GM18873 (cell line): ENCODE data around the gene CSAD.

Experiments used
- ATAC-seq: cut with Tn5 transposase; IDR thresholded peaks from one replicate; pipeline ENCODE4 v1.9.1; 2021; ENCODE audit warnings: mild to moderate bottlenecking, moderate library complexity, moderate number of reproducible peaks; ENCODE audit not compliant: unreplicated experiment, low FRiP score

CSAD gene, protein sequence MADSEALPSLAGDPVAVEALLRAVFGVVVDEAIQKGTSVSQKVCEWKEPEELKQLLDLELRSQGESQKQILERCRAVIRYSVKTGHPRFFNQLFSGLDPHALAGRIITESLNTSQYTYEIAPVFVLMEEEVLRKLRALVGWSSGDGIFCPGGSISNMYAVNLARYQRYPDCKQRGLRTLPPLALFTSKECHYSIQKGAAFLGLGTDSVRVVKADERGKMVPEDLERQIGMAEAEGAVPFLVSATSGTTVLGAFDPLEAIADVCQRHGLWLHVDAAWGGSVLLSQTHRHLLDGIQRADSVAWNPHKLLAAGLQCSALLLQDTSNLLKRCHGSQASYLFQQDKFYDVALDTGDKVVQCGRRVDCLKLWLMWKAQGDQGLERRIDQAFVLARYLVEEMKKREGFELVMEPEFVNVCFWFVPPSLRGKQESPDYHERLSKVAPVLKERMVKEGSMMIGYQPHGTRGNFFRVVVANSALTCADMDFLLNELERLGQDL

DNA sequence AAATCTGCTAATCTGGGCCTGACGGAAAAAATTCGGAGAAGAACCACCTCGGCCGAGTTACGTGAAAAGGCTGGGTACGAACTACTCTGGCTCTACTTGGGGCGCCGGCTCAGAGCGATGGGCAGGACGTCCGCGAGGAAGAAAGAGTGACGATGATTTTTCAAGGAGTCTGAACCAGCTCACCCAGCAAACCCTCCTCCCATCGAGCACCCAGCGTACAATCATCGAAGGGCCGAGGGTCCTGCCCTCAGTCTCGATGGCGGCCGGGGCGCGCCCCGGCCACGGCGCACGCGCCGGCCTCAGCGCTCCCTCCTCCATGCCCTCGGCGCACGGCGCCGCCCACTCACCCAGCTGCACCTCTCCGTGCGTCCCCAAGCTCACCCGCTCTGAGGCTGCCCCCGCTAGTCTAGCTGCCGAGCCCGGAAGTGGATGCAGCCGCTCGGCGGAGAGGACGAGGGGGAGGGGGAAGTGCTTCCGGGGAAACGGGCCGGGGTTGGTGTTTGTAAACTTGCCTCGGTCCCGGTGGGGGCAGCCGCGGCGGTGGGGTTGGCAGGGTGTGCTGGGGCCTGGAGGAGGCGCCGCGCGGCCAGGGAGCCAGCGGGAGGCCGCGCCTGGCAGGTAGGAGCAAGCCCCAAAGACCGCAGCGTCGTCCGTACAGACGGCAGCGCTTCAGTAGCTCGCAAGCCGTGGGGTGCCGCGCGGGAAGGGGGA, at the start of gene CSAD, which contains the start of gene ZNF740:
Gene CSAD, minus strand, starts transcription at position 706 of the 711 bp plus-strand sequence. CDS start 7,455 bp downstream, outside the sequence.
Gene ZNF740, plus strand, starts transcription at position 503 of the 711 bp plus-strand sequence. CDS start 1,262 bp downstream, outside the sequence.
- ATAC-seq, result peak; percentile 81

DNA sequence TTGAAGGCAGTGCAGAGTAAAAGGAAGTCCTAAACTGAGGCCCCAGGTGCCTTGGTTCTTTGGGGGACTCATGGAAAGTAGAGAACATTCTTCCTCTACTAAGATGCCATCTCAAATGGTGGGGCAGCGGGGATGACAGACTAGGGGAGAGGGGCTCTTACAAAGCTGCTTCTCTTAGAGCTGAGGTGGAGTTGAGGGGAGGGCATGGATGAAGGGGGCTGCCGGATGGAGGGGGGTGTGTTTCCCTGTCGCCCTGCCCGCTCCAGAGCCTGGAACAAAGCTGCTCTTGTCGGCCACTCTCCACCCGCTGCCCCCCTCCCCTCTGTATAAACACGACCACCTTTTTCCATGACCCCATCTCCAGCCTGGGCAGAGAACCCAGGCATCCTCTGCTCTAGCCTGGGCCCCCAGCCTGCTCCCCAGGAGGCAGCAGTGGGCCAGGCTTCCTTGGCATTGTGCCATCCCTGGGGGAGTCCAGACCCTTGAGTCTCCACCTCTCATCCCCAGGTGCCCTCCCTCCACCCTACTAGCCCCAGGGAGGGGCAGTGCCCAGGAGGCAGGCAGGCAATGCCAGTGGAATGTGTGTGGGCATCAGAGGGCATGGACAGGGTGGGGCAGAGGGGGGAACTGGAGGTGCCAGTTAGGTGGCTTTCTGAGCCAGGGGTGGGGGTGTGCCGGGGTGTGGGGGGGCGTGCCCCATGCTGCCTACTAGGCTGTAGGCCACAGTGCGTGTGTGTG, 49.6 kb upstream of the CSAD start:
- ATAC-seq, result no peak

DNA sequence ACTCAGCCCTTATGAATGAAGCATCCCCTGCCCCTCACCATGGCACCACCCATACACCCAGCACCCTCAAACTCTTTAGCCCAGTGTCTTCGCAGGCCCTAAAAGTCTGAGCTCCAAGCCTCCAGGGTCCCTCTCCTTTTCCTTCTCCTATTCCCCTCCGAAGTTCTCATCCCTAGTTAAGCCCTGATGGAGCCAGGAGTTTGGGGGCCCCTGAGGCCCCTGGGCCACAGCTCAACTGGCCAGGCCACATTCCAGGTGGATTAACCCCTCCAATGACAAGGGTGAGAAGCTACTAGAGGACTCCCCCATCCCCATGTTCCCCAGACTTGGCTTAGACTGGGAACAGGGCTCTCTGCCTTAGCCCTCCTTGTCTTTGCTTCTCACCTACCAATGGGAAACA, 48.7 kb upstream of the CSAD start:
- no peak for ATAC-seq

DNA sequence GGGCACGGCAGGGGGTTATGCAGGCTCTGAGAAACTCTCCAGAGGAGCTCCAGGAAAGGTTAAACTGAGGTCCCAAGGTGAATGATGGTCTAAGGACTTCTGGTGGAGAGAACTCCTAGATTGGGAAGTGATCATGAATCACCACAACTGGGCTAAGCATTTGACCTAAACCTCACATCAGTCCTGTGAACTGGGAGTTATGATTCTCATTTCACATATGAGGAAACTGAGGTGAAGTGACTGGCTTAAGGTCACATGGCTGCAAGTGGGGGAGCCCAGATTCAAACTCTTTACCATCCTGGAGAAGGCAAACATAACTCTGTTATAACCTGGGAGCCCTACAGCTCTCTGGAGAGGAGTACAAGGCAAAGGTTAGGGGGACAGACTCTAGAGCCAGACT, 47.1 kb upstream of the CSAD start:
- ATAC-seq, result no peak

DNA sequence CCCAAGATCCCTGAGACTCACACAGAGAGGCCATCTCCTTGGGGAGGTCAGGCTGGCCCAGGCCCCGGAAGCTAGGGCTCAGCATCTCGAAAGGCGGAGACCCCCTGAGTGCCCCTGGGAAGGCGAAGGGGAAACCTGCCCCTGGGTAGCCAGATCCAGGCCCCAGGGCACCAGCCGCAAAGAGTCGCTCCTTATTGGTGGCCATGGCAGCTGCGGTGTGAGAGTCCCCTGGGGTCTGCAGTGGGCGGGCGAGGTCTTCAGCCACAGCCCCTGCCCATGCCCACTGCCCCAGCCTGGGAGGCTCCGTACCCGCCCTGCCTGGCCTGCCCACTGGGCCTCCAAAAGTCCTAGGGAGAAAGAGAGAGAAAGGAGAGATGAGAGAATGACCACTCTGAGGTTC, 46.6 kb upstream of the CSAD start:
- no peak for ATAC-seq

DNA sequence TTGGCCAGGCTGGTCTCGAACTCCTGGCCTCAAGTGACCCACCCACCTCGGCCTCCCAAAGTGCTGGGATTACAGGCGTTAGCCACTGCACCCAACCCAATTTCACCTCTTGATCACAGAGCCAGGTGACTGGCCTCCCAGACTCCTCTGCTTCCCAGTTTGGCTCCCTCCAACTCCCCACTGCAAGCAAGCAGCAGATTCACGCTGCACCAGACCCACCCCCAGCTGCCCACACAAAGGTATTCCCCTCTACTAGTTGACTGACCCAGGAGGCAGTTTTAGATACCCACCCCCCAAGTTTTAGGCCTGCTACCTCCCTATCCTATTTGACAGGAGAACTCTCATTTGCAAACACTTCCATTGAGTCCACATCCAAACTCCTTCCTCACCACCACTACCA, 46.1 kb upstream of the CSAD start:
- no peak for ATAC-seq

DNA sequence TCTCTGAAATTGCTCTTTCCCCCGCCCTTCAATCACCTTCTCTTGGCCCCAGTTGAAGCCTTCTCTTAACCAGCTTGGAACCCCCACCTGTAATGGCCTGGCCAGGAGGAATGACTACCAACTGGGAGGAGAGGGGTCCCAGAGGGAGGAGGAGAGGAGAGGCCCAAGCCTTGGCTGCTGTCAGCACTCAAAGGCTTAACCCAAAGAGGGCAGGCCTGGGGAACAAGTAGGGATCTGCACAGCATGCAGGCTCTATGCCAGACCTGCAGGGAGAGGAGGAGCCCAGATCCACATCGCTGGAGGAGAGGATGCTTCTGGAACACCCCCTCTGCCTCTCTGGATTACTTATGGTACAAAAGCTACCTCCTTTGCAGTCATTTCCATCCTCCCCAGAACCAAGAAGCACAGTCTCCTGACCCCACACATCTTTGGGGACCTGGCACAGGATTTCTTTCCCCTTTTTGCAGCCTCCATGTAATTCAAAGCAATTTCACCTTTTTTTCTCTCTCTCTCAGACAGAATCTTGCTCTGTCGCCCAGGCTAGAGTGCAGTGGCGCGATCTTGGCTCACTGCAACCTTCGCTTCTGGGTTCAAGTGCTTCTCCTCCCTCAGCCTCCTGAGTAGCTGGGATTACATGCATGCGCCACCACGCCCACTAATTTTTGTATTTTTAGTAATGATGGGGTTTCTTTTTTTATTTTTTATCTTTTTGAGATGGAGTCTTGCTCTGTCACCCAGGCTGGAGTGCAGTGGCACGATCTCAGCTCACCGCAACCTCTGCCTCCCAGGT, 45.1 kb upstream of the CSAD start:
- ATAC-seq, result no peak

DNA sequence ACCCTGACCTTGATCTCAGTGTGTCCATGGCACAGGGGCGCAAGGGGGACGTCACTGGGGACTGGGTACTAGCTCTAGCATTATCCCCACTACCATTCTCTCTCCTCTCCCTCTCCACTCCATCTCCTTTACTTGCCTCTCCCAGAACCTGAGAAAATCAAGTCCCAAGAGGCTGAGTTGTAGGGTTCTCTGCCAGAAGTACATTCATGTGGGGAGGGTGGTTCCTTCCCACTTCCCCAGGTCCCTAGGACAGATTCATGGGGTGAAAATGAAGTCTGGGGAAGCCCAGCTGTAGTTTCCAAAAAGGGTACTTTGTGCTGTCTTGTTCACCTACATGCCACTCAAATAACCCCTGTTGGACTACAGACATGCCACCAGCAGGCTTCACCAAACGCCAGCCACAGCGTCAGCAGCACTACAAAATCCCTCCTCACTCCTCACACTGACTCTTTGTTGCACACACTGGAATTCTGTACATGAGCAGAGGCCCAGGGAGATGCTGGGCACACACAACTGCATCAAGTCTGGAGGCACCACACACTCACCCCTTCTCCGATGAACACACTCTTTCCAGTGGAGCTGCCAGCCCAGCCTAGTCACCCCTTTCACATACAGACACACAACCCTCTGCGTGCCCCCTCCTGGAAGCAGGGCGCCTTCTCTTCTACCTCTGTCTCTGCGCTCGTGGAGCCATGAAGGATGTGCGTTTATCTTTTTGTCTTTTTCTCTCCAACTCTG, 44.3 kb upstream of the CSAD start:
- no peak for ATAC-seq

DNA sequence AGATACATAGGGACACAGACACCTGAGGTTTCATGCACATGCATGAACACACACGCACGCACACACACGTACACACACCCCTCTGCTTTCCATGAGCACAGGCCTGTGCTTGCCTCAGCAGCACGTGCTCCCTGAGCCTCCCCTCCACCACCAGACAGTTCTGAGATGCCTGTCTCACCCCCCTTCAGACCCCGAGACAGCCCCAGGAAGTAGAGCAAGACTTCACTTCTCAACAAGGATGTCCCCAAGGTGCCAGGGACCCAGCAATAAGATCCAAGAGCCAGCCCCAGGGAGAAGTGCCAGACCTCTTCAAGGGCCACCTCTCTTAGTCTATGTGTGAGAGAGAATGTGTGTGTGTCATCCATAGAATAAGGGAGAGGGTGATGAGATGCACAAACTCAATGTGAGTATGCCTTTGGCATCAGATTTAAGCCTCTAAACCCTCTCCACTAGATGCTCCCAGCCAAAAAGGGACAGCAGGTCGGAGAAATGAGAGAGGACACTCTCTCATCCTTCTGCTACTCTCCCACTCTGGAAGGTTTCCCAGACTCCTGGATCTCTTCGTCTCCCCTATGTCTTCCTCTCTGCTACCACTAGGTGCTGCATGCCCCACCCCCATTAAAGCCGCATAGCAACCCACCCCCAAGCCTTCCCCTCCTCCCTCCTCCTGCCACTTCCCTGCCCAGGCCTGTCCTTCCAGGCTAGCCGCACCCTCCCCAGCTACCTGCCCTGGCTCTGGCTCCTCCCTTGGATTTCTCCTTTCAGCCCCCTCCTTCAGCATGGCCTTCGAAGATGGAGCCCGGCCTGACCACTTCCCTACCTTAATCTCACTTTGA, 43.6 kb upstream of the CSAD start:
- ATAC-seq, result no peak

DNA sequence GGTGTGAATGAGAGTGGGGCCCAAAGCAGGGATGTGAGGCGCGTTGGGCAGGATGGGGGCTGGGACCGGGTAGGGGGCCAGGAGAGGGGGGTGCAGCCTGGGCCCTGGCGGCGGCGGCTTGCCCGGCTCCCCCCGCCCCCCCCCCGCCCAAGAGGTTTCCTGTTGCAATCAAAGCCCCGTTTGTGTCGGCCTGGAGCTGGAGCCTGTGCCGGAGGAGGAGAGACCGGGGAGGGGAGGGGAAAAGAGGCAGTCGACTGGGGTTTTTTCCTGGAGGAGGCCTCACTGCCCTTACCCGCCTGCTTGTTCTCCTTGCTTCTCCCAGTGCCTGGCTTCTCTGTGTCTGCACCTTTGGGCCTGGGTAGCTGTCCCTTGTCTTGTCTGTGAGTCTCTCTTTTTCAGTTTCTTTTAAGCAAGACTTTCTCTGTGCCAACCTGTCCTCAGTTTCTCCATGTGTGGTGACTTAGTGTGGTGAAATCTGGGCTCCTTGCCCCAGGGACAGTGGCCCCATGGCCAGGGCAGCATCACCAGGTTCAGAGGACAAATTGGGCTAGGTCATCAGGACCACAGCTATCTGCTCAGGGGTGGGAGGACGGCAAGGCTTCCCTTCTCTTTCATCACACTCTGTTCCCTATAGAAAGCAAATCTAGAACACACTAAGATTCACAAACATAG, 42.8 kb upstream of the CSAD start:
- ATAC-seq, result no peak

DNA sequence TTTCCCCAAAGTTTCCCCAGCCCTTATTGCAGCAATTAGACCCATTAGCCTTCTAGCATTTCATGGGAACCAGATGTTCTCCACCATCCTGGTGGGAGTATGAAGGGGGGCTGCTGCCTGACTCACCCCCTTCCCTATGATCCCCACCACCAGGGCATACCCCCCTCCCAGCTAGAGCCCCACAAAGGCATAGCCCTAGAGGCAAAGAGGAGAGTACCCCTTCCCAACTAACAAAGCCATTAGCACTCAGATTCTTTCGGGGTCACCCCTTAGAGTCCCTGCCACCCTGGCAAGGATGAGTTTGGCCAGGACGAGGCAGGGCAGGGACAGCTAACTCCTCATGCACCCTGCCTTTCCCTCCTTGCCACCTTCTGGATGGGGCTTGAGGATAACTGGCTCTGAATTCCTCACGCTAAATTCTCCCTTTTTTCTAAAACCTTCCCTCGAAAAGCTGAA, 42.1 kb upstream of the CSAD start:
- no peak for ATAC-seq

DNA sequence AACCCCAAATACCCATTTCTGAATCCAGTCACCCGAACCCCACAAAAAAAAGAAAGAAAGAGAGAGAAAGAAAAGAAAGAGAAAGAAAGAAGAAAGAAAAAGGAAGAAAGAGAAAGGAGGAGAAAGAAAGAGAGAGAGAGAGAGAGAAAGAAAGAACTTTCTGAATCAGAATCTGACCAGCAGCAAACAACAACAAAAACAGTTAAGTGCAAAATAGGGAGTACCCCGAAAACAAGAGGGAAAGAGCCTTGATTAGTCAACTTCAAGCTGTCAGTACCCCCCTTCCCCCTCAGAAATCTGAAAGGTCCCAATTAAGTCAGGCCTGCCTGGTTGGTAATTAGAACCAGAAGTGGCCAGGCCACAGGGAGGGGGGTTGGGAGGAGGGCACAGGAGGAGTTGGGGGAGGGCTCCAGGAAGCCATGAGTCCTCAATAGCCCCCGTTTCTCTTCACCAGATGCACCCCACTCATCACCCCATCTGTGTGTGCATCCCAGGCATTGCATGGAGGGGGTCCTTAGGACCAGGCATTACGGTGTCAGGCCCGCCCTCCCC, 41.5 kb upstream of the CSAD start:
- no peak for ATAC-seq

DNA sequence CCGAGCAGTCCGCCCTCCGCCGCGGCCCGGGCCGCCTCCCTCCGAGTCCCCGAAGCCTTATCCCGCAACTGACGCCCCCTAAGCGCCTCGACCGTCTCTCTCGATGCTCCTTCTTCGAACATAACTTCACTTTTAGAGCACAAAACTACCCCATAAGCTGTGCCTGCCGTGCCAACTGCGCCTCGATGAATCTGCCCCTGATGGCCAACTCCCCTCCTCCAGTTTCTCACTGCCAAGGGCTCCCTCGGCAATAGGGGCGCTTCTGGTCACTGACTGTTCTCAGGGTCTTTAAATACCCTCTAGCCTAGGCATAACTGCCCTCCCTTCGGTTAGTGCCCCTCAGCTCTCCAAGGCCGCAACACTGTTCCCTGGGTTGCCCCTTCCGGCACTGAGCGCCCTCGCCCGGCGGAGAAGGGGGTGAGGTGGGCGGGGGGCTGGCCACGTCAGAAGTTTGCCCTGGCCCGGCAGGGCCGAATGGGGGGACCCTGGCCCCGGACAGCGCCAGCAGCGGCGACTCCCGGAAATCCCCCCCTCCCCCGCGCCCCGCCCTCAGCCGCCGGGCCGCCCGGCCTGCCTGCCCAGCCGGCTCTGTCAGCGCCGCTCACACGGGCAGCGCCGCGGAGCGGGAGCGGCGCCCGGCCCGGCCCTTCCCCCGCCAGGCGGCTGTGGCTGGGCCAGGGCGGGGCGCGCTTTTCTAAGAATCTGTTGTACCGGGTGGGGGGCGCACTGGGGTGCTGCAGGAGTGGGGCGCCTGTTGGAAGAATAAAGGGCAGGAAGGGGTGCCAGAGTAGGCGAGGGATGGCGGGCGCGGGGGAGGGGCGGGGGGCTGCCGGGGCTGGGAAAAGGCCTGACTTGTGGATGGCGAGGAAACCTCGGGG, 40.7 kb upstream of the CSAD start:
- ATAC-seq, result peak; percentile 28

DNA sequence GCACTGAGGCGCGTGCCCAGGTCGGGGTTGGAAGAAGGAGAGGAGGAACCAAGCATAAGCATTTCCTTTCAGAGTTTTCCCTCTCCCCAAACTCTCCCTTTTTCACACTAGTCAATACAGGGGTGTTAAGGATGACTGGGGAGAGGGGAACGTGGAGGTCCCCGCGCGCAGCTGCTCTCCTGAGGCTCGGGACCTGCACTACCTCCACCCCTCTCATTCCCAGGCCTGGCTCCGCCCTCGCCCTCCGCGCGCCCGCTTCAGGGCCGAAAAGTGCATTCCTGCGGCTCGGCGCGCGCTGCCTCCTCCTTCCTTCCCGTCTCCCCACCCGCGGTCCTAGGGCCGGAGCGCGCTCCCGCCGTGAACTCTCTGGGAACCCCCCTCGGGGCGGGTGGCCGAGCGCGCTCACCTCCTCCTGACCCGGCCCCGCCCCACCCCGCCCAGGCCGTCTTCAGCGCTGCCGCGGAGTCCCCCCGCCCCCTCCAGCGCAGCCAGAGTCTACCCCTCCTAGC, 40.0 kb upstream of the CSAD start:
- peak; percentile 46 for ATAC-seq

DNA sequence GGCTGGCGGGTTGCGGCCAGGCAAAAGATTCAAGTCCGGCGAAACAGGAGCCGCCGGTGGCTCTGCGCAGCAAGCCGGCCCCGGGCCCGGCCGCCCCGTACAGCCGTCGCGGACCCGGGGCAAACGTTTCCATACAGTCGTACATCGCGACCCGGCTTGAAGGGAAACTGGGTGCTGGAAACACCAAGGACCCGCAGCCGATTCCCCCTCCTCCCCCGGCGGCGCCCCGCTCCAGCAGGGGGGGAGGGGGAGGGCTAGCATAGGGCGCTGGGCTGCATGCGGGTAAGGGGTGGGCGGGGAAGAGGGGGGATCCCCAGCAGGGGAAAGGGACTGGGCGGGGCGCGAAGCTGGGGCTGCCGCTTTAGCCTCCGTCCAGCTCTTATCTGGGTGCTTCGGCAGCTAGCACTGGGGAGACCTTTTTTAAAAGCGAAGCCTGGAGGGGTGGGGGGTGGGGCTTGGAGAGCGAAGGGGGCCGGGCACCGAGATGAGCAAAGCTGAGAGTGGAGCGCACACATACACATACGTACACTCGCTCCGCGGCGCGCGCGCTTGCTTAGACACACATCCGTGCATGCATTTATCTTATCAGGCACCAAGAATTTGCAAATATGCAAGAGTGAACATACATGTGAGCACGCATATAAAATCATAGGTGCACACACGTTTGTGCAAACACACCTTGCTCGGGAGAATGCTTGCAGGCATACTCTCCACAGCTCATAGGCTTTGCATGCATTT, 39.4 kb upstream of the CSAD start:
- peak; percentile 30 for ATAC-seq
